Testis (tissue), 2 donors: Measurements from ENCODE around the gene RASL11B.

ENCODE experiments used
- POLR2A ChIP-seq: fragments of 450-650 bp; IDR thresholded peaks from one replicate; pipeline ENCODE4 v1.6.1; 2017; ENCODE audit warnings: antibody characterized with exemption, mild to moderate bottlenecking, moderate library complexity
- TF ChIP-seq, protein P1 (sequence below), 3 experiments: fragments of 450-650 bp in 2 of 3; fragments of 200-600 bp in 1 of 3; sonication (generic) in 1 of 3; IDR thresholded peaks; one replicate each; pipeline ENCODE4 v1.5.1; 2016 to 2019; ENCODE audit warnings: antibody characterized with exemption in 3 of 3, mild to moderate bottlenecking in 2 of 3, moderate library complexity in 1 of 3

GRCh38 chr4:52848254-52848653 lies 13.9 kb upstream of the RASL11B start:
- TF ChIP-seq, protein P1, sequence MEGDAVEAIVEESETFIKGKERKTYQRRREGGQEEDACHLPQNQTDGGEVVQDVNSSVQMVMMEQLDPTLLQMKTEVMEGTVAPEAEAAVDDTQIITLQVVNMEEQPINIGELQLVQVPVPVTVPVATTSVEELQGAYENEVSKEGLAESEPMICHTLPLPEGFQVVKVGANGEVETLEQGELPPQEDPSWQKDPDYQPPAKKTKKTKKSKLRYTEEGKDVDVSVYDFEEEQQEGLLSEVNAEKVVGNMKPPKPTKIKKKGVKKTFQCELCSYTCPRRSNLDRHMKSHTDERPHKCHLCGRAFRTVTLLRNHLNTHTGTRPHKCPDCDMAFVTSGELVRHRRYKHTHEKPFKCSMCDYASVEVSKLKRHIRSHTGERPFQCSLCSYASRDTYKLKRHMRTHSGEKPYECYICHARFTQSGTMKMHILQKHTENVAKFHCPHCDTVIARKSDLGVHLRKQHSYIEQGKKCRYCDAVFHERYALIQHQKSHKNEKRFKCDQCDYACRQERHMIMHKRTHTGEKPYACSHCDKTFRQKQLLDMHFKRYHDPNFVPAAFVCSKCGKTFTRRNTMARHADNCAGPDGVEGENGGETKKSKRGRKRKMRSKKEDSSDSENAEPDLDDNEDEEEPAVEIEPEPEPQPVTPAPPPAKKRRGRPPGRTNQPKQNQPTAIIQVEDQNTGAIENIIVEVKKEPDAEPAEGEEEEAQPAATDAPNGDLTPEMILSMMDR (IDR thresholded peaks at IDR 0.05): no peak
- TF ChIP-seq POLR2A: no peak
